H54 (cell line): ENCODE data around the gene CST8.

Experiments used
- DNase-seq: peaks from one replicate; pipeline ENCODE4 v3.0.0; 2011; ENCODE audit warnings: low spot score, mixed read lengths; ENCODE audit not compliant: insufficient read length
- FAIRE-seq: peaks from 3 replicates; lab custom pipeline; 2011; peaks lifted over from hg19 to GRCh38; lab: Jason Lieb, UNC
- POLR2A ChIP-seq: IDR thresholded peaks from 2 replicates; pipeline ENCODE4 v1.6.1; 2011; ENCODE audit warnings: low read depth, mild to moderate bottlenecking, low read length

CST8 gene, protein sequence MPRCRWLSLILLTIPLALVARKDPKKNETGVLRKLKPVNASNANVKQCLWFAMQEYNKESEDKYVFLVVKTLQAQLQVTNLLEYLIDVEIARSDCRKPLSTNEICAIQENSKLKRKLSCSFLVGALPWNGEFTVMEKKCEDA

DNA sequence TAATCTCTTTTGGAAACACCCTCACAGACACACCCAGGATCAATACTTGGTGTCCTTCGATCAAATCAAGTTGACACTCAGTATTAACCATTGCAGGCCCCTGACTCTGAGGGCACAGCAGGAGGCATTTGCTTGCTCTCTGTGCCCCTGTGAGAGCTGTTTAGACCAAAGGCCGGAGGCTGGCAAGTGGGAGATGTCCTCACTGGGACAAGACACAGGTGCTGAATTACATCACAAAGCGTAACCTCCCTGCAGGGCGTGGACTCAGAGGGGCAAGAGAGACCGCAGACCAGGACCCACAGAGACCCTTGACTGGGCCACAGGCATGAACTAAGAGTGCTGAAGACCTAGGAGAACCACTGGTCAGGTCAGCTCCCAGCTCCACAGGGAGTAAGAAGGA, at the start of gene CST8:
Gene CST8, plus strand, starts transcription at position 301 of the 400 bp plus-strand sequence. CDS start 551 bp downstream, outside the sequence.
- FAIRE-seq (no peak), DNase-seq (no peak)
- no peak for TF ChIP-seq POLR2A

DNA sequence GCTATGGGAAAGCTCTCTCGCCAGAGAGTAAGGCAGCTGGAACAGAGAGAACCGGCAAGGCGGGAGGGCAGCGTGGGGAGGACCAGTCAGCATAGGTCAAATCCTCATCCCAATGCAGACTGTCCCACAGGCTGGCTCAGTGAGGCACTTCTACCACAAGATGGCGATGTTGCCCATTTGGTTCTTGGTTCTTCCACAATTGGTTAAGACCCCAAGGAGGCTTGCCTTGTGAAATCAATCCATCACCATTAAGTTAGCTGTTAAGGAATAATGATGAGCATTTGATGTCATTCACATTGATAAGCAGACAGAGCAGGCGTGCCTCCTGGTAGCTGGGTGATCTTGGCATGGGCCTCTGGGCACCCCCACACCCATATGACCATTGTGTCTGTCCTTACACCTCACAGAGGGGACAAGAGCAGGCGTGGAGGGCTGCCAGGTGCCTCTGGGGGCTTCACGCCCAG, 49.0 kb upstream of the CST8 start:
- peak; percentile 69 for DNase-seq
- FAIRE-seq, result peak; percentile 20
- no peak for TF ChIP-seq POLR2A

DNA sequence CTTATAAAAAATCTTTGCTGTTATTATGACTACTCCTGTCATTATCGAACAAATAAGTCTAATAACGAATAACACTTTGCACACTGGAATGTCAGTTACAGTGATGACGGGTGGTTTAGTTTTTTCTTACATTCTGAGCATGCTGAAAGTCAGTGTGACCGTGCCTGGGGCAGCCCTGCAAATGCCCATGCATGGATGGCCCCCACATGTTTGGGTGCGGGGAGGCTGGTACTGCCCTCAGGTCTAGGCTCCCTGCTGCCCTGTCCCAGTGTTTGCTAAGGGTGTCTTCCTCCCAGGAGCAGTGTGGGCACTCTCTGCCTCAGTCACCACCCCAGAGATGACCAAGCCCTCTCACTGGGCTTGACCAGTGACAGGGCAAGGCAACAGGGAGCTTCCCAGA, 48.5 kb upstream of the CST8 start:
- TF ChIP-seq POLR2A, result no peak
- DNase-seq (no peak), FAIRE-seq (no peak)

DNA sequence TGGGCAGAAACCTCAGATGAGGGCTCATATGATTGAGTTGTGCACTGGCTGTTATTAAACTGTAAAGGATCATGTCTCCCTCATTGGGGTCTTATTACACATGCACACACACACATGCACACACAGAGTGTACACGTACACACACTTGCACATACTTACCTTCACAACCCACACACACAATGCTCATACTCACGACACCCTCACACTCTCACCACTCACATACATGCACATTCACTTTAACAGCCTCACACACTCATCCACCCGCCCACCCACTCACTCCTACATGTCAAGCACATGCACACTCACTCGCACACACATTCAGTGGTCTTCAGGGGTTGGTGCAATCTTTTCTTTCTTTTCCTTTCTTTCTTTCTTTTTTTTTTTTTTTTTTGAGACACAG, 46.1 kb upstream of the CST8 start:
- no peak for TF ChIP-seq POLR2A
- FAIRE-seq (no peak), DNase-seq (no peak)

DNA sequence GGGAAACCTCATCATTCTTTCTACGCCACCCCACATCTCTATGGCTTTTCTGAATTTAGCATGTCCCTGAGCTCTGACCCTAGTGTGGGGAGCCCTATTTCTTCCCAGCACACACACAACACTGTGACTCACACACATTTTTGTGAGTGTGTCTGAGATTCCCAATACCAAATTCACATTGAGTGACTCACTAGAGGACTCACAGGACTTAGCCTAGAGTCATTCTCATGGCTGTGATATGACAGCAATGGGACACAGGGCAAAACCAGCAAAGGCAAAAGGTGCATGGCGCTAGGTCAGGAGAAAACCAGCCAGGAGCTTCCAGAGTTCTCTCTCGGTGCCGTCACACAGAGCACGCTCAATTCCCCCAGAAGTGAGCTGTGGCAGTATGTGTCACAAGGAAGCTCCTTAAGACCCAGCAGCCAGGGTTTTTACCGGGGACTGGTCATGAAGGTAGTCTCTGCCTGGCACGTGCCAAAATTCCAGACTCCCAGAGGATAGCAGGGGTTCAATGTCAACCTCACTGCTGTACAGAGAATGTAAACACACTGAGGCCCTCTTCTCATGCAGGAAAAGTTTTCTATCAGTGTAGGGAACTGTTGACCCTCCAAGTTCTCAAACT, 45.2 kb upstream of the CST8 start:
- DNase-seq (peak; percentile 67), FAIRE-seq (no peak)
- TF ChIP-seq POLR2A, result no peak

DNA sequence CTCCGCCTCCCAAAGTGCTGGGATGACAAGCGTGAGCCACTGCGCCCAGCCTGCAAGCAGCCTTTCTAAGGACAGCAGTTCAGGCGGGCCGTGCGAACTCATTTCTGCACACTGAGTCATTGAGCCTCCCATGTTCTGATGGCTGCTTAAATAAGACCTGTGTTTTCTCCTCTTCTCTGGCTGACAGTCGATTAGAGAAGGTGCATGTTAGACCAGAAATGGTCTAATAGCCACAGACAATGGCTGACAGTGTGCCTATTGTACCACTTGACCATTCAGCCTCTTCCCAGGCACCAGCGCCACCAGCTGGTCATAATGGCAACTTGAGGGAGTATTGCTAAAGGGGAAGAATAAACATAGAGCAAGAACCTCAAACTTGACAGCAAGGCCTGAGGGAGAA, 44.4 kb upstream of the CST8 start:
- DNase-seq, result no peak
- no peak for FAIRE-seq
- no peak for TF ChIP-seq POLR2A

DNA sequence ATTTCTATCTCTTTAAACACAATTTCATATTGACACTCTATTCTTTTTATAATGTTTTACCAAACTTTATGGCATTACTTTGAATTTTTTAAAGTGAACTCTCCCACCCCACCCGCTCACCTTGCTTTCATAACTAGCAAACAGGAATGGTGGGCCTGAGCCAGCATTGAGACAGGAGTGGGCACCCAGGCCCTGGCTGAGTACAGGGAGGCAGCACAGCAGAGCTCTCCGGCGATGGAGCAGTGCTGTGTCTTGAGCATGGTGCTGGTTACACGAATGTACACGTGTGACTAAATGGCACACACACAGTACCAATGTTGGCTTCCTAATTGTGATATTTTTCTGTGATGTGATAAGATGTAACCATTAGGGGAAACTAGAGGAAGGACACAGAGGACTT, 42.8 kb upstream of the CST8 start:
- no peak for TF ChIP-seq POLR2A
- DNase-seq (no peak), FAIRE-seq (no peak)

DNA sequence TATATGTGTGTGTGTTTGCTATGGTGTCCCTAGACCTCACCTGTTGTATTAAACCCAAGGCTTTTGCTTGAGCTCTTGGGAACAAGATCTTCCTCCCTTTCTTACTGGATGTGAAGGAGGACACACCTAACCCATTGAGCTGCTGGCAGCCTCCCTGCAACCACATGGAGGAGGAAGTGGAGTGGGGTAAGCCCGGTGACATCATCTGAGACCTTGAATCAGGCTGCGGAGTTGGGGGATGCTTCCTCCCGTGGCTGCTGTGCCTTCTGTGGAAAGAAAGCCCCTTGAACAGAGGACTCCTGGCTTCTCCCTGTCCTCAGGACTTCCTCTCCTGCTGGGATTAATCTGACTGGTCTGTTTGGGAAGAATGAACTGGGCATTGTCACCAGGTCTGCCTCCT, 41.5 kb upstream of the CST8 start:
- no peak for DNase-seq
- no peak for TF ChIP-seq POLR2A
- no peak for FAIRE-seq

DNA sequence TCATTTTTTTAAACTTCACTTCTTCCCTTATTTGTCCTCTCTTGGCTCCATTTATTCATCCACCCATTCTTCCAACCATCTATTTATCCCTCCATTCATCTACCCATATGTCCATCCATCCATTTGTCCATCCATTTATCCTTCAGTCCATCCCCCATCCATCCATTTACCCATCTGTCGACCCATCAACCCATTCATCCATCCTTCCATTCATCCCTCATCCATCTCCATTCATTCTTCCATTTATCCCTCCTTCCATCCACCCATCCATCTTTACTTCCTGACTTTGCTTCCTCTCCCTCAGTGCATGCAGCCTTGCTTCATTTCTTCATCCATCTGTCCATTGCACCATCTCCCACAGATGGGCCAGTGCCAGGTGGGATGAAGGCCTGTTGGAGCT, 40.0 kb upstream of the CST8 start:
- no peak for DNase-seq
- no peak for FAIRE-seq
- no peak for TF ChIP-seq POLR2A

DNA sequence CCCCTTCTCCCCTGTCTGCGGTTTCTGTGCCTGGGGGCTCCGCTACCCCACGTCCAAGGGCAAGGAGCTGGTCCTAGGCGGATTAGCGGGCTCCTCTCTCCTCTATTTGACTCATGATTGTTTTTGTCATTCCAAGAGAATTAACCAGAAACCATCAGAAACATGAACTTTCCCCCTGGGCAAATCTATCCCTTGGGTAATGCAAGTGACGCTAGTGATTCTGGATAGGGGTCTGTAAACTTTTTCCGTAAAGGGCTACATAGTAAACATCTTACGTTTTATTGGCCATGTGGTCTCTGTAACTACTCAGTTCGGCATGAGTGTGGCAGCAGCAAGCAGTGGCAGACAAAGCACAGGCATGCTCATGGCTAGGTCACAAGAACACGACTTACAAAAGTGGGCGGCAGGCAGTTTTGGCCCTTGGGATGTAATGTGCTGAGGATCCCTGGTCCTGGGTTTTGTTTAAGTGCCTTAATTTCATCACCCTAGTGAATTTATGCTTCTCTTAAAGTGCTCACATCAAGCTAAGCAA, 38.9 kb upstream of the CST8 start:
- no peak for TF ChIP-seq POLR2A
- FAIRE-seq (no peak), DNase-seq (no peak)

DNA sequence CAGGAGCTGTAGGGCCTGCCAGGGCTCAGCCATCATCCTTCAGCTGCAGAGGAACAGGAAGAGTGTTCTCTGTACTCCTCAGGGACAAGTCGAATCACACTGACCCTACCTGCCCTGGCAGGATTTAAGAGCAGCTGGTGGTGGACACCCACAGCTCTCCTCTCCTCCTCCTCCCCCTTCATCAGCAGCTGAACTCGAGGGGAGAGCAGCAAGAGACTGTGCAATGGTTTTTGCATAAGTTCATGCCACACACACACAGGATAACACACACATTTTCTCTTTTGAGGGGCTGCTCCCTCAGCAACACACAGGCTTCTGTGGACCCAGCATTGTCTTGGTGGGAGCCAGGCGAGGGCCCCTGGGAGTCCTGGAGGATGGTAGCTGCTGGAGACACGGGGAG, 38.1 kb upstream of the CST8 start, which contains the start of gene CST11:
Gene CST11, minus strand, starts transcription at position 101 of the 400 bp plus-strand sequence. Its CDS starts 65 bp downstream, at position 36.
- no peak for FAIRE-seq
- DNase-seq, result no peak
- TF ChIP-seq POLR2A, result no peak

DNA sequence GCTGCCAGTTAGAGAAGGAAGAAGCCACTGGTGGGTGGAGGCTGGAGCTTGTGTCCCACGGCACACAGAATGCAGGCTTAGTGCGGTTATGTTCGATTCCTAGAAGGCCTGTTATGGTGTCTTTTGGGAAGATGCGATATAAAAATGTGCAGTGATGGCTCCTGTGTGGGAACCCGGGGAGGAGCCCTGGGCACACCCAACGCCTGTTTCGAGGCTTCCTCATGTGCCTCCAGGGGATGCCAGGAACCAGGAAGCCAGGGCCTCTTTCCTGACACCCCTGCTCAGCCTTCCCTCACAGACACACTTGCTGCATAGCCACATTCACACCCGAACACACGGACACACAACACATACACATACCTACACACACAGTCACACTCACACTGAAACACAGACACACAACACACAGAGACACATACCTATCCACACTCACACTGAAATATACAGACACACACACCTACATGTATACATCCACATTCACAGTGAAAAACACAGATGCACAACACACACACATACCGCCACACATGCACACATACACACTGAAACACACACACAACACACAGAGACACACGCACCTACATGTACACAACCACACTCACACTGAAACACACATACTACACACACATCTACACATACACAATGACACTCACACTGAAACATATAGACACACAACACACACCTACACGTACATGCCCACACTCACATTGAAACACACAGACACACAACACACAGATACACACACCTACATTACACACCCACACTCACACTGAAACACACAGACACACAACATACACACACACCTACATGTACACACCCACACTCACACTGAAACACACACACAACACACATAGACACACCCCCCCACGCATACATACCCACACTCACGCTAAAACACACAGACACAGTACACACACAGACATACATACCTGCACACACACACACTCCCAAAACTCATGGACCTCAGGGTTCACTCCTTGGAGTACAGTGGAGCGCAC, 37.1 kb upstream of the CST8 start:
- FAIRE-seq (no peak), DNase-seq (no peak)
- TF ChIP-seq POLR2A, result no peak

DNA sequence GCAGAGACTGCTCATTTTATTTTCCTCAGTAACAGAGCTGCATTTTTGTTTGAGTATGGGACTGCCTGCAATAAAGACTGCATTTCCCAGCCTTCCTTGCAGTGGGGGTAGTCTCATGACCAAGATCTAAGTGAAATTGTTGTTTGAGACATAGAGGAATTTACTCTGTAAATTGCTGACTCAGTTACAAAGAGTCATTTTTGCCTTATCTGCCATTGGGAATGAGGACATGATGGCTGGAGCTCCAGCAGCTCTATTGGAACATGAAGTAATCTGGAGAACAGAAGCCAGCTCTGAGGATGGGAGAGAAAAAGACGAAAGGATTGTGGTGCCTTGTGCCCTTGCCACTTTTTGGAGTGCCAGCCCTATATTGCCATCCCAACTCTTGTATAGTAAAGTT, 36.1 kb upstream of the CST8 start:
- no peak for TF ChIP-seq POLR2A
- DNase-seq, result no peak
- FAIRE-seq, result no peak

DNA sequence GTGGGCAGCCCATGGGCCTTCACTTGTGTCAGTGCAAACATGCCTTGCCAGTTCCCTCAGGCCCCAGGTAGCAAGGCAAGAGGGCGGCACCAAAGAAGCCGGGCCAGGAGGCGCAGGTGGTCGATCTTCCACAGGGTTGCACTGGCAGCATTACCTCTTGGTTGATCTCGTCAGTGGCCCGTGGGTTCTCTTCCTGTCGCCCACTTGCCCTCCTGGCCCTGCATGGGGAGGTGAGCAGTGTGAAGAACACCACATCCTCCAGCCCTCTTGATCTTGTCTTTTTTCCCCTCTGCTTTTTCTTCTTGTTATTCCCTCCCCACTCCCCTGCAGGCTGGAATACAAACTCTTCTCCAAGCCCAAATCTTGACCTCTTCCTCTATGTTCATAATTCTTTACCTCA, 35.3 kb upstream of the CST8 start:
- DNase-seq, result no peak
- FAIRE-seq, result no peak
- no peak for TF ChIP-seq POLR2A
